IMR-90 (cell line): Measurements from ENCODE around the gene TRIM42. TPM values are rescaled to one million over a fixed set of nuclear protein-coding genes. Genes with fewer than 3 reads are reported as not detected.

Experiments used
- ATAC-seq: fragments of 200-7000 bp; cut with Tn5 transposase; 2 replicates; pipeline ENCODE4 v1.9.1; 2020; ENCODE audit warnings: low read depth, mild to moderate bottlenecking, moderate library complexity
- BruUV-seq: library from RNA; stranded (reverse); fragments of 400-500 nt; replicated peaks from 2 replicates; lab custom pipeline; 2021; lab: Mats Ljungman, UMichigan
- CTCF ChIA-PET: fragments of 300-600 bp; formaldehyde crosslinking; extraction: SDS; loops from one replicate; lab custom pipeline; 2021; ENCODE audit warnings: antibody characterized with exemption; lab: Yijun Ruan, JAX
- POLR2A ChIA-PET: fragments of 300-600 bp; sonication (Branson Sonifier 250); formaldehyde crosslinking; loops from one replicate; lab custom pipeline; 2022; ENCODE audit warnings: antibody characterized with exemption; ENCODE audit not compliant: unreplicated experiment; lab: Charles Lee
- DNase-seq: peaks from one replicate; pipeline ENCODE4 v3.0.0; 2013
- H2AFZ ChIP-seq: replicated peaks from 2 replicates; pipeline ENCODE3; 2013; ENCODE audit warnings: low read length, mild to moderate bottlenecking; ENCODE audit not compliant: poor library complexity
- H2AK5ac ChIP-seq: 2 replicates; pipeline ENCODE4 v1.6.1; 2013; ENCODE audit warnings: low read depth, low read length, inconsistent platforms
- H2AK9ac ChIP-seq: replicated peaks from 2 replicates; pipeline ENCODE3; 2013; ENCODE audit warnings: mild to moderate bottlenecking, low read depth, low read length, moderate library complexity; ENCODE audit not compliant: poor library complexity
- H2BK120ac ChIP-seq: 2 replicates; pipeline ENCODE4 v1.6.1; 2013; ENCODE audit warnings: low read depth, low read length, inconsistent platforms
- H2BK15ac ChIP-seq: 3 replicates; pipeline ENCODE4 v1.6.1; 2013; ENCODE audit warnings: low read depth, low read length, inconsistent platforms
- H2BK20ac ChIP-seq: 2 replicates; pipeline ENCODE4 v1.6.1; 2013; ENCODE audit warnings: low read depth, mild to moderate bottlenecking, inconsistent platforms, low read length, moderate library complexity
- H2BK5ac ChIP-seq: 2 replicates; pipeline ENCODE4 v1.6.1; 2013; ENCODE audit warnings: mild to moderate bottlenecking, low read depth, low read length, inconsistent platforms; ENCODE audit not compliant: poor library complexity, severe bottlenecking
- H3K14ac ChIP-seq: replicated peaks from 2 replicates; pipeline ENCODE4 v1.6.1; 2013; ENCODE audit warnings: low read depth, low read length, inconsistent platforms
- H3K18ac ChIP-seq: 2 replicates; pipeline ENCODE4 v1.6.1; 2013; ENCODE audit warnings: low read depth, low read length, control low read depth
- H3K23ac ChIP-seq: 2 replicates; pipeline ENCODE4 v1.6.1; 2013; ENCODE audit warnings: low read depth, low read length, inconsistent platforms
- H3K27ac ChIP-seq: 2 replicates; pipeline ENCODE4 v1.5.1; 2013; ENCODE audit warnings: mild to moderate bottlenecking, control low read depth, low read length; ENCODE audit not compliant: insufficient read depth
- H3K27me3 ChIP-seq: 2 replicates; pipeline ENCODE4 v1.6.1; 2013; ENCODE audit warnings: low read length; ENCODE audit not compliant: control insufficient read depth, insufficient read depth
- H3K36me3 ChIP-seq: 2 replicates; pipeline ENCODE4 v1.6.1; 2013; ENCODE audit warnings: low read length, mixed read lengths; ENCODE audit not compliant: control insufficient read depth, insufficient read depth
- H3K4ac ChIP-seq: 2 replicates; pipeline ENCODE4 v1.6.1; 2013; ENCODE audit warnings: low read depth, low read length, inconsistent platforms
- H3K4me1 ChIP-seq: 2 replicates; pipeline ENCODE4 v1.6.1; 2013; ENCODE audit warnings: low read length, mixed read lengths; ENCODE audit not compliant: control insufficient read depth, insufficient read depth
- H3K4me2 ChIP-seq: 2 replicates; pipeline ENCODE4 v1.6.1; 2013; ENCODE audit warnings: low read depth, mild to moderate bottlenecking, control low read depth, low read length, moderate library complexity
- H3K4me3 ChIP-seq: 2 replicates; pipeline ENCODE4 v1.5.1; 2013; ENCODE audit warnings: low read depth, mild to moderate bottlenecking, control low read depth, low read length, moderate library complexity; ENCODE audit not compliant: insufficient read depth
- H3K56ac ChIP-seq: 2 replicates; pipeline ENCODE4 v1.6.1; 2013; ENCODE audit warnings: low read length, inconsistent platforms; ENCODE audit not compliant: insufficient read depth; ENCODE audit errors: extremely low read depth
- H3K79me1 ChIP-seq, 2 experiments: 2 replicates each; pipeline ENCODE4 v1.6.1; 2013; ENCODE audit warnings: low read length in 2 of 2, inconsistent platforms in 1 of 2, low read depth in 1 of 2
- H3K9ac ChIP-seq: 2 replicates; pipeline ENCODE4 v1.6.1; 2013; ENCODE audit warnings: low read depth, low read length, control low read depth
- H3K9me1 ChIP-seq: 2 replicates; pipeline ENCODE4 v1.6.1; 2013; ENCODE audit warnings: low read length, inconsistent platforms; ENCODE audit not compliant: insufficient read depth
- H3K9me3 ChIP-seq: 2 replicates; pipeline ENCODE4 v1.6.1; 2013; ENCODE audit warnings: low read length; ENCODE audit not compliant: control insufficient read depth, insufficient read depth
- H4K20me1 ChIP-seq: 2 replicates; pipeline ENCODE4 v1.6.1; 2013; ENCODE audit warnings: low read length, inconsistent platforms; ENCODE audit not compliant: insufficient read depth
- H4K5ac ChIP-seq: 2 replicates; pipeline ENCODE4 v1.6.1; 2013; ENCODE audit warnings: mild to moderate bottlenecking, low read depth, low read length, control low read depth
- H4K8ac ChIP-seq, 2 experiments: 2 replicates each; pipeline ENCODE4 v1.6.1; 2013; ENCODE audit warnings: low read depth in 2 of 2, low read length in 2 of 2, control low read depth in 1 of 2, inconsistent platforms in 1 of 2
- H4K91ac ChIP-seq: 2 replicates; pipeline ENCODE4 v1.6.1; 2013; ENCODE audit warnings: low read depth, low read length, inconsistent platforms; ENCODE audit not compliant: insufficient read depth
- CTCF ChIP-seq: conservative IDR thresholded peaks from 2 replicates; pipeline ENCODE4 v1.5.1; 2012; ENCODE audit warnings: mild to moderate bottlenecking, low read depth, low read length, improper control_type of control experiment
- MAZ ChIP-seq: IDR thresholded peaks from 2 replicates; pipeline ENCODE4 v1.6.1; 2012; ENCODE audit warnings: low read depth, mild to moderate bottlenecking, low read length, improper control_type of control experiment, moderate library complexity, borderline replicate concordance
- dilution Hi-C: fragments of 300-500 bp; cut with HindIII; formaldehyde crosslinking; loops from one replicate; pipeline ENCODE4 v1.14.3; 2018; ENCODE audit warnings: low sequenced_read_pairs; ENCODE audit not compliant: unreplicated experiment
- in situ Hi-C: fragments of 300-500 bp; cut with MboI; formaldehyde crosslinking; loops from 3 replicates; pipeline ENCODE4 v1.14.3; 2019; ENCODE audit warnings: low sequenced_read_pairs, inconsistent platforms, mixed read lengths
- intact Hi-C: fragments of 100-400 bp; cut with micrococcal nuclease; formaldehyde crosslinking; loops from 2 replicates; pipeline ENCODE4 v1.10.0; 2022
- polyA plus RNA-seq, 3 experiments: library from polyadenylated mRNA; depleted of rRNA; stranded (reverse); fragments of >200 nt; gene quantifications; 2 replicates each; pipeline ENCODE4 v1.2.3, GENCODE V29; 2012; ENCODE audit warnings: low replicate concordance in 1 of 3
- total RNA-seq: library from RNA; depleted of rRNA; stranded (reverse); fragments of >200 nt; gene quantifications from 2 replicates; pipeline ENCODE4 v1.2.3, GENCODE V29; 2012

The TRIM42 gene
- total and polyA plus RNA-seq, 2 of the 4 experiments (the other 2 are of a cell fraction), result not detected

- POLR2A ChIA-PET, result no interaction called here
- H3K36me3 ChIP-seq, result no peaks in the 10 kb centered on the region
- H4K20me1 ChIP-seq, result no peaks in the 10 kb centered on the region
- no peak overlapping the region for H2BK120ac ChIP-seq
- no peak for DNase-seq
- no peak overlapping the region for H2BK20ac ChIP-seq
- no peak overlapping the region for H3K4me2 ChIP-seq
- no peak overlapping the region for H4K5ac ChIP-seq
- H3K9me3 ChIP-seq, result peaks cover 2% of the 10 kb centered on the region
- no peaks in the 10 kb centered on the region for H3K27me3 ChIP-seq
- no peak for ATAC-seq
- H3K4me1 ChIP-seq, result no peaks in the 10 kb centered on the region
- no peak overlapping the region for H2BK5ac ChIP-seq
- H3K18ac ChIP-seq, result no peak overlapping the region
- H2AFZ ChIP-seq, result no peak overlapping the region
- no peak overlapping the region for H2BK15ac ChIP-seq
- H3K23ac ChIP-seq, result no peak overlapping the region
- H4K8ac ChIP-seq, result no peak overlapping the region
- in situ Hi-C loops, result no loop called here
- no peaks in the 10 kb centered on the region for H3K9me1 ChIP-seq
- H3K14ac ChIP-seq, result no peak overlapping the region
- H2AK5ac ChIP-seq, result no peak overlapping the region
- CTCF ChIA-PET, result no interaction called here
- intact Hi-C loops, result no loop called here
- no peak overlapping the region for H3K4me3 ChIP-seq
- H3K56ac ChIP-seq, result no peak overlapping the region
- no TSS peak for BruUV-seq
- no peak overlapping the region for H4K91ac ChIP-seq
- dilution Hi-C loops, result no loop called here
- no peak overlapping the region for H3K9ac ChIP-seq
- no peaks in the 10 kb centered on the region for H3K79me1 ChIP-seq
- TF ChIP-seq MAZ, result no peak
- TF ChIP-seq CTCF, result no peak
- no peak overlapping the region for H2AK9ac ChIP-seq
- no peak overlapping the region for H3K4ac ChIP-seq
- H3K27ac ChIP-seq, result no peak overlapping the region
Measured at GRCh38 chr3:140705954-140706353, 28.1 kb downstream of the TRIM42 start.
